GM12875 (cell line): ENCODE results near the gene SLC44A1.

ENCODE experiments used
- H3K4me3 ChIP-seq: one replicate; pipeline ENCODE4 v1.5.1; 2011; ENCODE audit warnings: low read depth, low read length, control low read depth
- CTCF ChIP-seq: IDR thresholded peaks from 2 replicates; pipeline ENCODE4 v1.5.1; 2011; ENCODE audit warnings: low read depth, mild to moderate bottlenecking, control low read depth, inconsistent platforms, low read length, moderate library complexity, borderline replicate concordance; ENCODE audit not compliant: insufficient read depth

Gene SLC44A1

GRCh38 chr9:105431424-105432246 lies 187.2 kb downstream of the SLC44A1 start:
- no peak for TF ChIP-seq CTCF
- H3K4me3 ChIP-seq = no peak overlapping the region

DNA sequence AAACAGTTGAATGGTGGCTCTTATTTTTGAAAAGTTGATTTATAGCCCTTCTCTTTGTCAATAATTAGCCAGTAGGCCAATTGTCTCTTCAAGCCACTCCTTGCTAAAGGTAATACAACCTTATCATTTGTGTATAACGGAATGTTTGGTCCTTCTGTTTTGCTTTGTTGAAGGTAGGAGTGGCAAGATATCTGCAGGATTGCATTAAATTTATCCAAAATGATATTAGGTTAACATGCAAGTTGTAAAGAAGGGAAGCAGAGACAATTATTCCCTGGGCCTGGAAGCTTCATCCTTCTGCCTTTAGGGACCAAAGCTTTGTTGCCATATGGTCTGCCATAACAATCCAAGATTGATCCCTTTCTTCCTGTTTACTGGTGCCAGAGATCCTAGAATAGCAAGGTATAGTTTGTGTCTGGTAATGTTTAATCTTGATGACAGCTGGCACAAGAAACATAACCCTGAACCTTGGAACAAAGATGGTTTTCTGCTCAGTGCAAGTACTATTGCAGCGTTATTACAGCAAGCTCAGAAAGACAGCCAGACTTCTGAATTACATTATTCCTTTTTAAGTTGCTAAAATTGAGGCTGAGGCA lies 187.9 kb downstream of the SLC44A1 start:
- no peak for TF ChIP-seq CTCF
- no peak overlapping the region for H3K4me3 ChIP-seq

- H3K4me3 ChIP-seq = no peak overlapping the region
- no peak for TF ChIP-seq CTCF
These were observed 191.0 kb downstream of the SLC44A1 start for GRCh38 chr9:105435453-105435852.

- H3K4me3 ChIP-seq = no peak overlapping the region
- no peak for TF ChIP-seq CTCF
These were observed 192.3 kb downstream of the SLC44A1 start for GRCh38 chr9:105436783-105437182.

DNA sequence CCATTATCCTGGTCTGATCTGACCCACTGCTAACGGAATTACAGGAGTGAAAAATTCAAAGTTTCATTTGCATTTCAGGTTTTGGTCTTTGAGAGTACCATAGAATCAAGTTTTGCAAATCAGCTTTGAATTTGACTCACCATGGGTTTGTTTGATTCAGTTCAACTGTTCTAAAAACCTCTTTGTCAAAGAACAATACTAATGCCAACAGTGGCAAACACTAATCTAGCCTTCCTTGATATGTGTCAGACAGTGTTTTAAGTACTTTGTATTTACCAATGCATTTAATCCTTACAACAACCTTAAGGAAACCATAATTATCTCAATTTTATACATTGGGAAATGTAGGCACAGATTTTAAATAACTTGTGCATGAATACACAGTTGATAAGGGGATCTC lies 193.3 kb downstream of the SLC44A1 start:
- H3K4me3 ChIP-seq = no peak overlapping the region
- no peak for TF ChIP-seq CTCF

DNA sequence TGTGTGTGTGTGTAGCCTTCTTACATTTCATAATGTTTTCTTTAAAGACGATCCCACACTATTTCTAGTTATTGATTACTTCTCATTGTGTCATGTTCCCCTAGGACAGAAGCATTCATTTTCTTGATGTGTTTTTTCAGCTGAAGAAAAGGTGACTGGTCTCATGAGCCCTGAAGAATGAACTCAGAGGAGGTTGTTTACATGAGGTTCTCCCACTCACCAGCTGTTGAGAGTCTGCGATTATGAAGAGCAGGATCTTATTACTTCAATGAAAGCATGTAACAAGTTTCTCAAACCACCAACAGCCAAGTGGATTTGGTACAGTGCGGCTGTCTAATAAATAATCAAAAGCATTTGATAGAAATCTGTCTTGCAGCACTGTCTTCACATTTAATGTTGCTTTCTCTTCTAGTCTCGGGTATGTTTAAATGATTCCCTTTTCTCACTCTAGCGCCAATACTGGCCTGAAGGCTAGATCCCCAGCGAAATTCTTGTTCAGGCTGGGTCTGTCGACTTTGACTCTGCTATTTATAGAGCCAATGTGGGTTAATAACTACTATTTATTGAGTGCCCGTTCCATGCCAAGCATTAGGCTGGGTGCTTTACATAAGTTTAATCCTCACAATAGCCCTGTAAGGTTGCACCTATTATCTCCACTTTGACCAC lies 193.8 kb downstream of the SLC44A1 start:
- H3K4me3 ChIP-seq = no peak overlapping the region
- TF ChIP-seq CTCF = no peak
